SK-N-SH (cell line): ENCODE data around the gene LRRC56. TPM values are rescaled to one million over a fixed set of nuclear protein-coding genes. Genes with fewer than 3 reads are reported as not detected.

ENCODE experiments used
- CTCF ChIA-PET: fragments of 300-600, 350-600 bp; formaldehyde crosslinking; extraction: SDS; loops from one replicate; lab custom pipeline; 2021; lab: Yijun Ruan, JAX
- POLR2A ChIA-PET: fragments of 350-600 bp; sonication (Branson Sonifier 250); formaldehyde crosslinking; extraction: SDS; loops from one replicate; lab custom pipeline; 2020; ENCODE audit warnings: antibody characterized with exemption, inconsistent platforms; lab: Yijun Ruan, JAX
- DNase-seq: peaks from one replicate; pipeline ENCODE4 v3.0.0; 2012
- H2AFZ ChIP-seq: fragments of 200-600 bp; sonication (generic); 2 replicates; pipeline ENCODE4 v1.8.1; 2016; ENCODE audit warnings: antibody characterized with exemption, mild to moderate bottlenecking, low read depth
- H3F3A ChIP-seq: fragments of 200-600 bp; sonication (generic); replicated peaks from 2 replicates; pipeline ENCODE3; 2016; ENCODE audit warnings: antibody characterized with exemption, mild to moderate bottlenecking; ENCODE audit not compliant: insufficient read depth
- H3K27ac ChIP-seq, 2 experiments: fragments of 200-500 bp in 1 of 2; fragments of 200-600 bp in 1 of 2; sonication (Bioruptor generic) in 1 of 2; sonication (generic), shearing (Covaris generic) in 1 of 2; 2 replicates each; pipeline versions ENCODE4 v1.5.1 to v1.6.1; 2014 to 2016; ENCODE audit warnings: low read depth in 2 of 2, inconsistent platforms in 1 of 2, low read length in 1 of 2, mild to moderate bottlenecking in 1 of 2, mixed read lengths in 1 of 2
- H3K27me3 ChIP-seq: fragments of 200-600 bp; sonication (generic), shearing (Covaris generic); 2 replicates; pipeline ENCODE4 v1.6.1; 2016; ENCODE audit warnings: mixed run types; ENCODE audit not compliant: insufficient read depth
- H3K36me3 ChIP-seq, 2 experiments: fragments of 200-500 bp in 1 of 2; fragments of 200-600 bp in 1 of 2; sonication (Bioruptor generic) in 1 of 2; sonication (generic) in 1 of 2; replicated peaks in 1 of 2; 2 replicates each; pipeline versions ENCODE3 to v1.5.1; 2014 to 2016; ENCODE audit warnings: low read length in 1 of 2, mild to moderate bottlenecking in 1 of 2; ENCODE audit not compliant: insufficient read depth in 2 of 2, control insufficient read depth in 1 of 2
- H3K4me1 ChIP-seq, 2 experiments: fragments of 200-500 bp in 1 of 2; fragments of 200-600 bp in 1 of 2; sonication (Bioruptor generic) in 1 of 2; sonication (generic), shearing (Covaris generic) in 1 of 2; 2 replicates each; pipeline versions ENCODE4 v1.5.1 to v1.6.1; 2014 to 2016; ENCODE audit warnings: low read depth in 1 of 2, low read length in 1 of 2, mixed run types in 1 of 2; ENCODE audit not compliant: insufficient read depth in 2 of 2, control insufficient read depth in 1 of 2
- H3K4me2 ChIP-seq: fragments of 200-600 bp; sonication (generic), shearing (Covaris generic); 2 replicates; pipeline ENCODE4 v1.6.1; 2017; ENCODE audit warnings: mixed run types
- H3K4me3 ChIP-seq, 2 experiments: fragments of 200-500 bp in 1 of 2; fragments of 200-600 bp in 1 of 2; sonication (Bioruptor generic) in 1 of 2; sonication (generic), shearing (Covaris generic) in 1 of 2; 2 replicates each; pipeline versions ENCODE4 v1.5.1 to v1.8.1; 2014 to 2016; ENCODE audit warnings: low read depth in 2 of 2, inconsistent platforms in 1 of 2, low read length in 1 of 2, mild to moderate bottlenecking in 1 of 2, mixed read lengths in 1 of 2, moderate library complexity in 1 of 2
- H3K79me2 ChIP-seq: fragments of 200-600 bp; sonication (generic); 2 replicates; pipeline ENCODE4 v1.8.1; 2017; ENCODE audit warnings: mild to moderate bottlenecking; ENCODE audit not compliant: insufficient read depth
- H3K9ac ChIP-seq: fragments of 200-600 bp; sonication (generic); 2 replicates; pipeline ENCODE4 v1.6.1; 2017; ENCODE audit warnings: mixed run types
- H3K9me2 ChIP-seq: fragments of 200-600 bp; sonication (generic); 2 replicates; pipeline ENCODE4 v1.6.1; 2017; ENCODE audit warnings: mixed run types
- H3K9me3 ChIP-seq: fragments of 200-600 bp; sonication (generic); 2 replicates; pipeline ENCODE4 v1.6.1; 2017; ENCODE audit warnings: mixed run types, mild to moderate bottlenecking, moderate library complexity
- H4K20me1 ChIP-seq: fragments of 200-600 bp; sonication (generic); 2 replicates; pipeline ENCODE4 v1.6.1; 2017; ENCODE audit warnings: mild to moderate bottlenecking, mixed run types; ENCODE audit not compliant: insufficient read depth
- ELF1 ChIP-seq: IDR thresholded peaks from 2 replicates; pipeline ENCODE4 v1.4.0; 2012
- EP300 ChIP-seq, 2 experiments: IDR thresholded peaks; 2 replicates each; pipeline versions ENCODE4 v1.4.0 to v1.6.1; 2012; ENCODE audit warnings: borderline replicate concordance in 1 of 2, low read depth in 1 of 2, low read length in 1 of 2
- GABPA ChIP-seq: IDR thresholded peaks from 2 replicates; pipeline ENCODE4 v1.4.0; 2012; ENCODE audit warnings: low read depth, mild to moderate bottlenecking
- JUND ChIP-seq: IDR thresholded peaks from 2 replicates; pipeline ENCODE4 v1.4.0; 2012
- MXI1 ChIP-seq: IDR thresholded peaks from 2 replicates; pipeline ENCODE4 v1.6.1; 2012; ENCODE audit warnings: mild to moderate bottlenecking, low read depth, low read length, improper control_type of control experiment
- PBX3 ChIP-seq: IDR thresholded peaks from 2 replicates; pipeline ENCODE4; 2012
- POLR2AphosphoS5 ChIP-seq: IDR thresholded peaks from 2 replicates; pipeline ENCODE4 v1.6.1; 2012; ENCODE audit warnings: low read depth, low read length
- RXRA ChIP-seq: IDR thresholded peaks from 2 replicates; pipeline ENCODE4 v1.4.0; 2012; ENCODE audit warnings: low read depth, mild to moderate bottlenecking, borderline replicate concordance
- SIN3A ChIP-seq: IDR thresholded peaks from 2 replicates; pipeline ENCODE4 v1.6.1; 2012; ENCODE audit warnings: low read depth, mild to moderate bottlenecking, low read length, moderate library complexity, borderline replicate concordance
- TAF1 ChIP-seq: IDR thresholded peaks from 2 replicates; pipeline ENCODE4 v1.6.1; 2012; ENCODE audit warnings: low read depth, mild to moderate bottlenecking, low read length, moderate library complexity, borderline replicate concordance
- TEAD4 ChIP-seq: IDR thresholded peaks from 2 replicates; pipeline ENCODE4 v1.4.0; 2012; ENCODE audit warnings: mild to moderate bottlenecking, borderline replicate concordance; ENCODE audit not compliant: insufficient read depth
- USF2 ChIP-seq: fragments of 150-350 bp; IDR thresholded peaks from 2 replicates; pipeline ENCODE4 v1.6.1; 2017; ENCODE audit warnings: antibody characterized with exemption, low read length, low read depth, borderline replicate concordance
- WGBS: methylation state at CpG from one replicate; pipeline ENCODE4 v1.1.6; 2017; ENCODE audit warnings: low lambda C conversion rate; 5-methylcytosine and 5-hydroxymethylcytosine counted together
- polyA plus RNA-seq, 3 experiments: library from polyadenylated mRNA; depleted of rRNA; stranded (reverse); fragments of >200 nt; gene quantifications; 2 replicates each; pipeline ENCODE4 v1.2.3, GENCODE V29; 2012
- TF ChIP-seq, protein P1 (sequence below): IDR thresholded peaks from 2 replicates; pipeline ENCODE4 v1.6.1; 2012; ENCODE audit warnings: mild to moderate bottlenecking, low read depth, low read length, moderate library complexity
- TF ChIP-seq, protein P2 (sequence below): IDR thresholded peaks from 2 replicates; pipeline ENCODE4 v1.4.0; 2012; ENCODE audit warnings: low read depth

LRRC56 gene
- polyA plus RNA-seq, 1 of the 3 experiments (the other 2 are of a cell fraction), result 1.2 TPM

DNA sequence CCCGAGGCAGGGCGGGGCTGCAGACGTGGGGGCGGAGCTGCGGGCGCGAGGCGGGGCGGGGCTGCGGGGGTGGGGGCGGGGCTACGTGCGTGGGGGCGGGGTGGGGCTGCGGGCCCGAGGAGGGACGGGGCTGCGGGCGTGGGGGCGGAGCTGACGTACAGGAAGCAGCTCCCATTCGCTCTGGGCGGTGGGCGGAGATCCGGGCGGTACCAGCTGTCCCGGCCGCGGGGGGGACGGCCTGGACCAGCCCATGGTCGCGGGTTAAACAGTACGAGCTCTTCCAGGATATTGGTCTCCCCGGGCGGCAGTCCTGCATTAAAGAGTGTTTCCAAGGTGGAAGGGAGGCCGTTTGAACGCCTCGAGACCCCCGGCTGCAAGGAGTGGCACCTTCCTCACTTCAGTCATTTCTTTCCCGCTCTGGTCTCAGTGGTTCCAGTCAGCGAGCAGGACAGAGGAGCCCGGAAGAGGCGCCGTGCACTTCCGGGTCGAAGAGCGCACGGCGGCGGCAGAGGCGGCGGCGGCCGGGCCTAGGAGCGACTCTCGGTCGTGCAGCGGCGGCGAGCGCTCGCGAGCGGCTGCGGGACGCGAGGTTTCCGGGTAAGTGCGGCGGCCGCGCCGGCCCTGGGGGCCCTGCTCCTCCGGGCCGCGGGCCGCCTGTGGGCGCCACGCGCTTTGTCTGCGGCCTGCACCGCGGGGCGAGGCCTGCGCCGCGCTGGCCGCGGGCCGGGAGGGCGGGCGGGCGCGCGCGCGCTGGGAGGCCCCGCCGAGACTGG is 38.9 kb downstream of the LRRC56 start, which contains the start of gene PHRF1:
TSS of gene PHRF1 (plus strand) at position 475 of the 773 bp plus-strand sequence. CDS start 5,043 bp downstream, outside the sequence.
- no peaks in the 10 kb centered on the region for H3F3A ChIP-seq
- 1% methylated on average over 32 of the region's 99 CpGs for WGBS
- peaks cover 45% of the 10 kb centered on the region for H4K20me1 ChIP-seq
- H3K4me2 ChIP-seq, result peak within 1 kb of the TSS; percentile 97
- ChIA-PET POLR2A (interaction anchor here (0.7 to 1.8 kb wide), 6 partner anchors 10 to 70 kb away, joined by 3 to 14 read pairs (median 3); no protein-coding TSS in a partner anchor), CTCF (interaction anchor here (0.6 to 1.5 kb wide), 5 partner anchors 10 to 151 kb away, joined by 3 to 5 read pairs (median 3); no protein-coding TSS in a partner anchor)
- H3K79me2 ChIP-seq, result peaks cover 49% of the 10 kb centered on the region
- TF ChIP-seq, protein P1, sequence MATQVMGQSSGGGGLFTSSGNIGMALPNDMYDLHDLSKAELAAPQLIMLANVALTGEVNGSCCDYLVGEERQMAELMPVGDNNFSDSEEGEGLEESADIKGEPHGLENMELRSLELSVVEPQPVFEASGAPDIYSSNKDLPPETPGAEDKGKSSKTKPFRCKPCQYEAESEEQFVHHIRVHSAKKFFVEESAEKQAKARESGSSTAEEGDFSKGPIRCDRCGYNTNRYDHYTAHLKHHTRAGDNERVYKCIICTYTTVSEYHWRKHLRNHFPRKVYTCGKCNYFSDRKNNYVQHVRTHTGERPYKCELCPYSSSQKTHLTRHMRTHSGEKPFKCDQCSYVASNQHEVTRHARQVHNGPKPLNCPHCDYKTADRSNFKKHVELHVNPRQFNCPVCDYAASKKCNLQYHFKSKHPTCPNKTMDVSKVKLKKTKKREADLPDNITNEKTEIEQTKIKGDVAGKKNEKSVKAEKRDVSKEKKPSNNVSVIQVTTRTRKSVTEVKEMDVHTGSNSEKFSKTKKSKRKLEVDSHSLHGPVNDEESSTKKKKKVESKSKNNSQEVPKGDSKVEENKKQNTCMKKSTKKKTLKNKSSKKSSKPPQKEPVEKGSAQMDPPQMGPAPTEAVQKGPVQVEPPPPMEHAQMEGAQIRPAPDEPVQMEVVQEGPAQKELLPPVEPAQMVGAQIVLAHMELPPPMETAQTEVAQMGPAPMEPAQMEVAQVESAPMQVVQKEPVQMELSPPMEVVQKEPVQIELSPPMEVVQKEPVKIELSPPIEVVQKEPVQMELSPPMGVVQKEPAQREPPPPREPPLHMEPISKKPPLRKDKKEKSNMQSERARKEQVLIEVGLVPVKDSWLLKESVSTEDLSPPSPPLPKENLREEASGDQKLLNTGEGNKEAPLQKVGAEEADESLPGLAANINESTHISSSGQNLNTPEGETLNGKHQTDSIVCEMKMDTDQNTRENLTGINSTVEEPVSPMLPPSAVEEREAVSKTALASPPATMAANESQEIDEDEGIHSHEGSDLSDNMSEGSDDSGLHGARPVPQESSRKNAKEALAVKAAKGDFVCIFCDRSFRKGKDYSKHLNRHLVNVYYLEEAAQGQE, result 0 out of 2 replicates have a peak, but pooled peaks have one; percentile 41
- no peak for TF ChIP-seq USF2
- TF ChIP-seq SIN3A, result peak; percentile 48; the same call in 1 of the 2 replicates
- no peak for TF ChIP-seq TEAD4
- TF ChIP-seq TAF1, result peak; percentile 97
- TF ChIP-seq POLR2AphosphoS5, result peak; percentile 72; the same call in 1 of the 2 replicates
- TF ChIP-seq, protein P2, sequence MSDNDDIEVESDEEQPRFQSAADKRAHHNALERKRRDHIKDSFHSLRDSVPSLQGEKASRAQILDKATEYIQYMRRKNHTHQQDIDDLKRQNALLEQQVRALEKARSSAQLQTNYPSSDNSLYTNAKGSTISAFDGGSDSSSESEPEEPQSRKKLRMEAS, result peak; percentile 59; the same call in 1 of the 2 replicates
- no peak for TF ChIP-seq JUND
- 0 out of 2 replicates have a peak, but pooled peaks have one; percentile 3 for TF ChIP-seq PBX3
- no peak for TF ChIP-seq RXRA
- TF ChIP-seq MXI1, result peak; percentile 31; the same call in 1 of the 2 replicates
- peak in 1 of 2 experiments; percentile 49; a peak in 1 of 4 replicates for TF ChIP-seq EP300 (IDR thresholded peaks at IDR 0.05; ENCODE audit: borderline replicate concordance in 1 of 2, low read depth in 1 of 2, low read length in 1 of 2)
- peak; percentile 90 for TF ChIP-seq GABPA
- peak; percentile 88 for TF ChIP-seq ELF1
- H3K9ac ChIP-seq, result peak within 1 kb of the TSS; percentile 89
- H3K4me1 ChIP-seq, result peaks cover 4 to 29% of the 10 kb centered on the region in 2 experiments; a peak in 3 of 4 replicates
- H2AFZ ChIP-seq, result peak within 1 kb of the TSS; percentile 93
- no peaks in the 10 kb centered on the region for H3K9me3 ChIP-seq
- peak; percentile 100 for DNase-seq
- H3K27ac ChIP-seq, result peak within 1 kb of the TSS; percentile 77 to 98
- no peaks in the 10 kb centered on the region for H3K27me3 ChIP-seq
- H3K4me3 ChIP-seq, result peak within 1 kb of the TSS; percentile 93 to 98
- H3K36me3 ChIP-seq, result no peaks in the 10 kb centered on the region
- H3K9me2 ChIP-seq, result no peaks in the 10 kb centered on the region
